Epithelial cell of proximal tubule (primary cell): ENCODE data around the gene FOXJ2. TPM values are rescaled to one million over a fixed set of nuclear protein-coding genes. Genes with fewer than 3 reads are reported as not detected.

Source experiments
- DNase-seq: peaks from one replicate; pipeline ENCODE4 v3.0.0-alpha.2; 2011; ENCODE audit warnings: low read depth
- H3K4me3 ChIP-seq: 2 replicates; pipeline ENCODE4 v1.5.1; 2011; ENCODE audit warnings: low read depth, mild to moderate bottlenecking, low read length
- CTCF ChIP-seq: conservative IDR thresholded peaks from 2 replicates; pipeline ENCODE4 v1.5.1; 2012; ENCODE audit warnings: low read depth, mild to moderate bottlenecking, low read length
- total RNA-seq: library from RNA; depleted of rRNA; stranded (reverse); fragments of >200 nt; gene quantifications from 2 replicates; pipeline ENCODE4 v1.2.3, GENCODE V29; 2015

The FOXJ2 gene
- total RNA-seq, 1 donor from 2014 or later: 9.4 TPM

GRCh38 chr12:8033153-8034044 lies 883 bp downstream of the FOXJ2 start:
- TF ChIP-seq CTCF: no peak
- H3K4me3 ChIP-seq: peak overlapping the region; percentile 93
- no peak for DNase-seq

GRCh38 chr12:8034802-8035201 lies 2.3 kb downstream of the FOXJ2 start:
- peak overlapping the region; percentile 93 for H3K4me3 ChIP-seq
- no peak for TF ChIP-seq CTCF
- DNase-seq: no peak

GRCh38 chr12:8035440-8036010 lies 3.0 kb downstream of the FOXJ2 start:
- DNase-seq: no peak
- no peak for TF ChIP-seq CTCF
- no peak overlapping the region for H3K4me3 ChIP-seq

GRCh38 chr12:8036346-8036745 lies 3.8 kb downstream of the FOXJ2 start:
- TF ChIP-seq CTCF: no peak
- no peak for DNase-seq
- H3K4me3 ChIP-seq: no peak overlapping the region

GRCh38 chr12:8037046-8037663 lies 4.6 kb downstream of the FOXJ2 start:
- no peak overlapping the region for H3K4me3 ChIP-seq
- DNase-seq: no peak
- TF ChIP-seq CTCF: no peak

GRCh38 chr12:8037947-8038346 lies 5.4 kb downstream of the FOXJ2 start:
- TF ChIP-seq CTCF: no peak
- no peak for DNase-seq
- H3K4me3 ChIP-seq: no peak overlapping the region
